Measurements from ENCODE around the gene CTSZ. TPM values are rescaled to one million over a fixed set of nuclear protein-coding genes. Genes with fewer than 3 reads are reported as not detected.

Gene CTSZ
- total RNA-seq, 4 donors from 2014 or later = 152 to 256 (median 212) TPM

DNA sequence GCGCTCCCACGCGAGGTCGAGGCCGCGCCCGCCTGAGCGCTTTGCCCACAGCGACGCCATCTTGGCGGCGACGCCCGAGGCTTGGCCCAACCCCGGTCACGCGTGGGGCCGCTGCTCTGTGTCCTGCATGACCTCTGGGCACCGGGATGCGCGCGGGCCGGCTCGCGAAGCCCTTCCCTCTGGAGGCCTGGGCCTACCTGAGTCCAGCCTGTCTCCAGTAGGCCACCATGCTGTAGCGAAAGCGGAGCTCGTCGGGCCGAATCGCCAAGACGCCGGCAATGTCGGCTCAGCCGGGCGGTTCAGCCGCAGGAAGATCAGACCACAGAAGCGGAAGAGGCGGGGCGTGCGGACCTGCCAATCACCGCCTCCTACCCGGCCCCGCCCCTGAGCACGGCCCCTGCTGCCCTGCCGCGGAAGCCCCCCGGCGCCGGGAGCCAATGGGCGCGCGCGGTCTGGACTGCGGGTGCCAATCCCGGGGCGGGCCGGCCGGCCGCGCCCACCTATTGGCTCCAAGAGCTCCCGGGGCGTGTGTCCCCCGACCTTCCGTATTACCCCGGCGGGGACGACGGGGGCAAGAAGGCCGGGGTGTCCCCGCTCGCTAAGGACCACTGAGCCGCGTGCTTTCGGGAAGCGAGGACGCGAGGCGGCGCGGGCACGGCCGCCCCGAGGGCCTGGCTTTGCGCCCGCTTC, 25.1 kb upstream of the CTSZ start, which contains the start of gene ATP5F1E:
ATP5F1E (minus strand) TSS at position 313 of the 690 bp plus-strand sequence; CDS start at position 229, 84 bp downstream.
- H3K27me3 ChIP-seq = no peaks in the 10 kb centered on the region
- peak within 1 kb of the TSS; percentile 79 to 92 (median 86) for H3K27ac ChIP-seq
- intact Hi-C loops (cut with DNase I) = loop anchor here (10.0 kb wide), 1 partner anchor 47 kb away; the partner anchor contains the start of gene NELFCD
- H3K4me3 ChIP-seq (replicated peaks in 1 of 3) = peak within 1 kb of the TSS; percentile 58 to 68 (median 62)
- no peaks in the 10 kb centered on the region for H3K9me3 ChIP-seq
- peak; percentile 97 to 98 for DNase-seq
- TF ChIP-seq, protein P1, sequence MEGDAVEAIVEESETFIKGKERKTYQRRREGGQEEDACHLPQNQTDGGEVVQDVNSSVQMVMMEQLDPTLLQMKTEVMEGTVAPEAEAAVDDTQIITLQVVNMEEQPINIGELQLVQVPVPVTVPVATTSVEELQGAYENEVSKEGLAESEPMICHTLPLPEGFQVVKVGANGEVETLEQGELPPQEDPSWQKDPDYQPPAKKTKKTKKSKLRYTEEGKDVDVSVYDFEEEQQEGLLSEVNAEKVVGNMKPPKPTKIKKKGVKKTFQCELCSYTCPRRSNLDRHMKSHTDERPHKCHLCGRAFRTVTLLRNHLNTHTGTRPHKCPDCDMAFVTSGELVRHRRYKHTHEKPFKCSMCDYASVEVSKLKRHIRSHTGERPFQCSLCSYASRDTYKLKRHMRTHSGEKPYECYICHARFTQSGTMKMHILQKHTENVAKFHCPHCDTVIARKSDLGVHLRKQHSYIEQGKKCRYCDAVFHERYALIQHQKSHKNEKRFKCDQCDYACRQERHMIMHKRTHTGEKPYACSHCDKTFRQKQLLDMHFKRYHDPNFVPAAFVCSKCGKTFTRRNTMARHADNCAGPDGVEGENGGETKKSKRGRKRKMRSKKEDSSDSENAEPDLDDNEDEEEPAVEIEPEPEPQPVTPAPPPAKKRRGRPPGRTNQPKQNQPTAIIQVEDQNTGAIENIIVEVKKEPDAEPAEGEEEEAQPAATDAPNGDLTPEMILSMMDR (IDR thresholded peaks at IDR 0.05) = no peak
- peak; percentile 80 to 92 for TF ChIP-seq POLR2A (IDR thresholded peaks at IDR 0.05)
- H3K36me3 ChIP-seq = peaks cover 31 to 40% of the 10 kb centered on the region in 2 donors
- H3K4me1 ChIP-seq = peaks cover 29 to 34% of the 10 kb centered on the region in 2 donors
- WGBS, 2 donors = 0% methylated on average over 10 to 15 of the region's 86 CpGs

DNA sequence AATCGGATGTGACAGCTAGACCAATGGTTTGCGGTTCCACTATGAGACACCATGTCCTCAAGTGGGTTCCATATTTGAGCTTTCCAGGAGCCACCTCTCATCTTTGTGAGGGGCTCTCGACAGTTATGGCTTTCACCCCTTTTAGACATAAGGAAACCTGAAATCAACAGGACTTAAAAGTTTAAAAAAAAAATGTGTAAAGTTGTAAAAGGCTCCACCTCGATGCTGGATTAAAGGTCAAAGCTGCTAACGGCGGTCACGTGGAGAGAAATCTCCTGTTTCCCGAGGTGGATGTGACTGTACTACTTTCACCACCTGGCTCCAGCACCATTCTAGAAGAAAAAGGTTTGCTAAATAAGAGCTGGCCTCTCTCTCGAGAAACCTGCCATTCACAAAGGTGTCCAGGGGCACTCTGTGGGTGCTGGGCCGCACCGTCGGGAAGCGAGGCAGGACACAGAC, 24.5 kb upstream of the CTSZ start:
- Histone ChIP-seq H3K4me3 (replicated peaks in 1 of 3) (peak overlapping the region; percentile 58 to 68 (median 62)), H3K9me3 (no peaks in the 10 kb centered on the region), H3K27ac (peak overlapping the region; percentile 74 to 92 (median 86)), H3K4me1 (peaks cover 29 to 34% of the 10 kb centered on the region in 2 donors), H3K36me3 (peaks cover 27 to 40% of the 10 kb centered on the region in 2 donors), H3K27me3 (no peaks in the 10 kb centered on the region)
- TF ChIP-seq, protein P1 (IDR thresholded peaks at IDR 0.05) = no peak
- TF ChIP-seq POLR2A (IDR thresholded peaks at IDR 0.05) = no peak
- intact Hi-C loops (cut with DNase I) = loop anchor here (10.0 kb wide), 1 partner anchor 47 kb away; the partner anchor contains the start of gene NELFCD
- WGBS, 2 donors = 8 to 13% methylated on average over 13 of the region's 13 CpGs
- no peak for DNase-seq

DNA sequence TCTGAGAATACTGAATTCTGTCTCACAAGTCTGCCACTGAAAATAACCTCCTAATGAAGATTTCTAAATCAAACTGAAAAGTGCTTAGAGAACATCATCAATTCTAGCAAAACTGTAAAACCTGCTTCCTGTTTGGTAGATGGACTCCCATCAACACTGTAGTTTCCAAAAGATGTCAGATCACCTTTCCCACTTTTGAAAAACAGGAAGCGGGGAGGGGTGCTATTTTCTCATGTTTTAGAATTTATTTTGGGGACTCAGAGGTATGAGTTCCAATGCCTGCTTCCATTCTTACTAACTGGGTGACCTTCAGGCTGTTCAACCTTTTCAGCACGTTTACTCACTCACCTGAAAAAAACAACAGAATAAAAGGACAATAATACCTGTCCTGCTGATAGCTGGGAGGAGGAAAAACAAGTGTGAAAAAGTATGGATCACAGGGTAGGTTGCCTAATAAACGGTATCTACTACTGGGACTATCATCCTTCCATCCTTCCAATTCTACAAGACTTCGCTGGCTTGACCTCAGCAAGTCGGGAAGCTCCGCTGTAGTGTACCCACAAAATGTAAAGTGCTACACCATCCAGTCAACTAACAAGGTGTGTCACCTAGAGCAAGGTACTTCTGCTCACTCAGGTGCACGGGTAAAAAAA, 24.0 kb upstream of the CTSZ start:
- TF ChIP-seq, protein P1 (IDR thresholded peaks at IDR 0.05) = no peak
- TF ChIP-seq POLR2A (IDR thresholded peaks at IDR 0.05) = no peak
- H3K4me1 ChIP-seq = peaks cover 29 to 34% of the 10 kb centered on the region in 2 donors
- intact Hi-C loops (cut with DNase I) = loop anchor here (10.0 kb wide), 1 partner anchor 46 kb away; the partner anchor contains the start of gene NELFCD
- H3K27me3 ChIP-seq = no peaks in the 10 kb centered on the region
- no peak for DNase-seq
- 53 to 62% methylated on average over 7 of the region's 7 CpGs for WGBS, 2 donors
- peak overlapping the region in 1 of 3 donors; percentile 58 for H3K4me3 ChIP-seq (replicated peaks in 1 of 3)
- H3K9me3 ChIP-seq = no peaks in the 10 kb centered on the region
- peaks cover 22 to 40% of the 10 kb centered on the region in 2 donors for H3K36me3 ChIP-seq
- peak overlapping the region in 2 of 3 donors; percentile 86 to 92 for H3K27ac ChIP-seq

DNA sequence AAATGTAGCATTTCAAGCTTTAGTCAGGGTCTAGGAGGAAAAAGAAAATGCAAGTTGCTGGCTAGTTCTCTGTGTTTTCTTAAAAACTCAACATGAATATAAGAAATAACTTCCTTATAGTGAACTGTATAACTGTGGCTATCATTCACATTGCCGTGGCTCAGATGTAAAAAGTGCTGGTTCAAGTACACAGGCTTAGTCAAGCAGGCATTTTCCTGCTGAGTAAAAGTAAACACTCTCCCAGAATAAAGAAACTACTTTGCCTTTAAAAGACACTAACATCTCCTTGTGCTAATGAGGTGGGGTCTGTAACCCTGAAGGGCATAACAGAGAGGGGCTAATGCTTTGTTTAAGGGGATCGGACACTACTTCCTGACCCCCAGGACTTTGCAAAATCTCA, 21.8 kb upstream of the CTSZ start:
- H3K4me1 ChIP-seq = peaks cover 29 to 34% of the 10 kb centered on the region in 2 donors

More for the DNA sequence above, 21.8 kb upstream of the CTSZ start:
- intact Hi-C loops (cut with DNase I) = no loop called here
- TF ChIP-seq, protein P1 (IDR thresholded peaks at IDR 0.05) = no peak
- TF ChIP-seq POLR2A (IDR thresholded peaks at IDR 0.05) = no peak
- Histone ChIP-seq H3K27ac (peak overlapping the region in 1 of 3 donors; percentile 6), H3K36me3 (peaks cover 28 to 40% of the 10 kb centered on the region in 2 donors), H3K4me3 (replicated peaks in 1 of 3) (no peak overlapping the region), H3K9me3 (no peaks in the 10 kb centered on the region), H3K27me3 (no peaks in the 10 kb centered on the region)
- no peak for DNase-seq
- 27 to 32% methylated on average over 2 of the region's 2 CpGs for WGBS, 2 donors
